CD4-positive, alpha-beta T cell (primary cell): ENCODE results near the gene RGS16. TPM values are rescaled to one million over a fixed set of nuclear protein-coding genes. Genes with fewer than 3 reads are reported as not detected.

Source experiments
- ATAC-seq: fragments of 200-7000 bp; cut with Tn5 transposase; one replicate; pipeline ENCODE4 v1.10.0; 2022; ENCODE audit warnings: mild to moderate bottlenecking; ENCODE audit not compliant: poor library complexity
- CTCF ChIA-PET: fragments of 350-600 bp; sonication (Branson Sonifier 250); formaldehyde crosslinking; loops from one replicate; lab custom pipeline; 2021; ENCODE audit warnings: antibody characterized with exemption, inconsistent platforms; lab: Charles Lee
- POLR2A ChIA-PET: fragments of 350-600 bp; sonication (Branson Sonifier 250); formaldehyde crosslinking; loops from one replicate; lab custom pipeline; 2021; ENCODE audit warnings: antibody characterized with exemption, inconsistent platforms; lab: Charles Lee
- DNase-seq, 14 experiments: peaks; one replicate each; pipeline ENCODE4 v3.0.0-alpha.2; 2013 to 2020; ENCODE audit warnings: mixed read lengths in 2 of 14
- H3K27ac ChIP-seq, 2 donors: one replicate each; pipeline versions ENCODE4 v1.5.1 to v1.7.0; 2013; ENCODE audit warnings: low read length in 2 of 2, low read depth in 1 of 2, mild to moderate bottlenecking in 1 of 2
- H3K27me3 ChIP-seq, 2 experiments: 1 replicate in 1 of 2; 2 replicates in 1 of 2; pipeline versions ENCODE4 v1.6.1 to v1.7.0; 2013; ENCODE audit warnings: low read length in 2 of 2, control low read depth in 1 of 2, mild to moderate bottlenecking in 1 of 2, moderate library complexity in 1 of 2; ENCODE audit not compliant: insufficient read depth in 2 of 2, control insufficient read depth in 1 of 2
- H3K36me3 ChIP-seq: one replicate; pipeline ENCODE4 v1.6.1; 2013; ENCODE audit warnings: low read length, control low read depth; ENCODE audit not compliant: insufficient read depth
- H3K4me1 ChIP-seq: one replicate; pipeline ENCODE4 v1.6.1; 2013; ENCODE audit warnings: low read length, control low read depth; ENCODE audit not compliant: insufficient read depth
- H3K4me3 ChIP-seq: one replicate; pipeline ENCODE4 v1.5.1; 2013; ENCODE audit warnings: mild to moderate bottlenecking, low read length, moderate library complexity
- H3K9me3 ChIP-seq, 2 experiments: 1 replicate in 1 of 2; 2 replicates in 1 of 2; pipeline versions ENCODE4 v1.6.1 to v1.7.0; 2013; ENCODE audit warnings: low read length in 2 of 2, mild to moderate bottlenecking in 2 of 2, control low read depth in 1 of 2, moderate library complexity in 1 of 2; ENCODE audit not compliant: control insufficient read depth in 1 of 2, insufficient read depth in 1 of 2
- H3K27ac Mint-ChIP-seq: one replicate; pipeline ENCODE4 v1.8.0; 2020; ENCODE audit warnings: mixed read lengths
- H3K27me3 Mint-ChIP-seq: one replicate; pipeline ENCODE4 v1.8.0; 2021; ENCODE audit warnings: mixed read lengths
- H3K36me3 Mint-ChIP-seq: one replicate; pipeline ENCODE4 v1.8.0; 2021; ENCODE audit warnings: low read depth, mixed read lengths
- H3K4me1 Mint-ChIP-seq: one replicate; pipeline ENCODE4 v1.8.0; 2021; ENCODE audit warnings: low read depth, mixed read lengths
- H3K4me3 Mint-ChIP-seq: one replicate; pipeline ENCODE4 v1.8.0; 2020; ENCODE audit warnings: mild to moderate bottlenecking, mixed read lengths
- H3K9me3 Mint-ChIP-seq: one replicate; pipeline ENCODE4 v1.8.0; 2020; ENCODE audit warnings: mixed read lengths
- intact Hi-C, 2 experiments: fragments of 100-400 bp; cut with DNase I in 1 of 2; cut with micrococcal nuclease in 1 of 2; formaldehyde crosslinking; loops; one replicate each; pipeline versions ENCODE4 v1.15.1 to v1.9.0; 2023 to 2025; cut with DNase I, micrococcal nuclease
- total RNA-seq, 174 experiments: library from RNA in 2 of 174; stranded (reverse) in 2 of 174; gene quantifications; one replicate each; pipeline ENCODE4 v1.2.3 and lab custom pipeline; 2021 to 2026
- TF ChIP-seq, protein P1 (sequence below): fragments of 200-600 bp; IDR thresholded peaks from one replicate; pipeline ENCODE4 v1.8.0; 2022; ENCODE audit warnings: antibody characterized with exemption, mild to moderate bottlenecking

RGS16 gene
- total RNA-seq, 2 experiments from 2014 or later = 16.3 to 16.4 TPM

DNA sequence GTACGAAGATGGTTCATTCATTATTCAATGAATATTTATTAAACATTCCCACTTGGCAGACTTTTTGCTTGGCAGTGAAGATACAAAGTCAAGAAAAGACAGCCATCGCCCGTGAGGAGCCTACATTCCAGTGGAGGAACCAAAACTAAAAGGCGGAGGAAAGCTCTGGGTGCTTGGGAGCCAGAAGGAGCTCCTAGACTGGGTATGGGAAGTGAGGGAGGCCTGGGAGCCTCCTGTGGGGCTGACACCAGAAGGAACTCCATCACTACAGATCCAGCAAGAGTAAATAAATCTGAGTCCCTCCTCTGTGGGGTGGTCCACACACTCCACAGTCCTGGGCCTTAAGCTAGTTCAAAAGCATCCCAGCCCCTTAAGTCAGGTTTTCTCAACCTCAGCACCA lies 30.0 kb downstream of the RGS16 start:
- ATAC-seq (no peak), DNase-seq (no peak)
- Mint-ChIP-seq H3K4me3 (no peak overlapping the region), H3K36me3 (peaks cover 60% of the 10 kb centered on the region), H3K27ac (no peak overlapping the region), H3K27me3 (no peaks in the 10 kb centered on the region), H3K4me1 (peaks cover 17% of the 10 kb centered on the region), H3K9me3 (no peaks in the 10 kb centered on the region)
- Histone ChIP-seq H3K27me3 (no peaks in the 10 kb centered on the region), H3K9me3 (no peaks in the 10 kb centered on the region), H3K4me1 (no peaks in the 10 kb centered on the region), H3K27ac (no peak overlapping the region), H3K4me3 (no peak overlapping the region), H3K36me3 (peaks cover 57% of the 10 kb centered on the region)
- ChIA-PET POLR2A (no interaction called here), CTCF (interaction anchor here (1.3 kb wide), 1 partner anchor 22 kb away, joined by 4 read pairs; no protein-coding TSS in a partner anchor)
- TF ChIP-seq, protein P1, sequence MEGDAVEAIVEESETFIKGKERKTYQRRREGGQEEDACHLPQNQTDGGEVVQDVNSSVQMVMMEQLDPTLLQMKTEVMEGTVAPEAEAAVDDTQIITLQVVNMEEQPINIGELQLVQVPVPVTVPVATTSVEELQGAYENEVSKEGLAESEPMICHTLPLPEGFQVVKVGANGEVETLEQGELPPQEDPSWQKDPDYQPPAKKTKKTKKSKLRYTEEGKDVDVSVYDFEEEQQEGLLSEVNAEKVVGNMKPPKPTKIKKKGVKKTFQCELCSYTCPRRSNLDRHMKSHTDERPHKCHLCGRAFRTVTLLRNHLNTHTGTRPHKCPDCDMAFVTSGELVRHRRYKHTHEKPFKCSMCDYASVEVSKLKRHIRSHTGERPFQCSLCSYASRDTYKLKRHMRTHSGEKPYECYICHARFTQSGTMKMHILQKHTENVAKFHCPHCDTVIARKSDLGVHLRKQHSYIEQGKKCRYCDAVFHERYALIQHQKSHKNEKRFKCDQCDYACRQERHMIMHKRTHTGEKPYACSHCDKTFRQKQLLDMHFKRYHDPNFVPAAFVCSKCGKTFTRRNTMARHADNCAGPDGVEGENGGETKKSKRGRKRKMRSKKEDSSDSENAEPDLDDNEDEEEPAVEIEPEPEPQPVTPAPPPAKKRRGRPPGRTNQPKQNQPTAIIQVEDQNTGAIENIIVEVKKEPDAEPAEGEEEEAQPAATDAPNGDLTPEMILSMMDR = no peak
- intact Hi-C loops = no loop called here

DNA sequence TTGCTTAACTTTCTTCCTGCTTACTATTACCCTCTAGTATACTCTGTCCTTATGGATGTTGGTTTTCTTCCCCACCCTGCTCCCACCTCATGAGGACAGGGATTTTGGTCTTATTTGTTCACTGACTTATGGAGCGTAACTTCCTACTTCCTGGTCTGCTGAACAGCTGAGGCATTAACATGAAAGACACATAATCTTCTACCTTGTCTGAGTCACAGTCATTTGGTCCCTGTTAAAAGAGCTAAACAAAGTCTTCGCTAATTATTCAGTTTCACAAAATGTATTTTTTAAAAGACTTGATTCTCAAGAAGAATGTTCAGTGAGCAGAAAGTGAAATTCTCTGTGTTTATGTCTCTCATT lies 33.6 kb downstream of the RGS16 start:
- H3K4me3 Mint-ChIP-seq = no peak overlapping the region
- DNase-seq (no peak), ATAC-seq (no peak)
- H3K27ac Mint-ChIP-seq = no peak overlapping the region
- H3K4me1 Mint-ChIP-seq = no peaks in the 10 kb centered on the region
- H3K27me3 Mint-ChIP-seq = no peaks in the 10 kb centered on the region
- peaks cover 33% of the 10 kb centered on the region for H3K36me3 Mint-ChIP-seq
- Histone ChIP-seq H3K27ac (no peak overlapping the region), H3K27me3 (no peaks in the 10 kb centered on the region), H3K4me3 (no peak overlapping the region), H3K9me3 (no peaks in the 10 kb centered on the region), H3K4me1 (no peaks in the 10 kb centered on the region), H3K36me3 (peaks cover 26% of the 10 kb centered on the region)
- TF ChIP-seq, protein P1 = no peak
- no peaks in the 10 kb centered on the region for H3K9me3 Mint-ChIP-seq
- ChIA-PET POLR2A (interaction anchor here (0.7 kb wide), 1 partner anchor 25 kb away, joined by 3 read pairs; no protein-coding TSS in a partner anchor), CTCF (no interaction called here)
- intact Hi-C loops = no loop called here

DNA sequence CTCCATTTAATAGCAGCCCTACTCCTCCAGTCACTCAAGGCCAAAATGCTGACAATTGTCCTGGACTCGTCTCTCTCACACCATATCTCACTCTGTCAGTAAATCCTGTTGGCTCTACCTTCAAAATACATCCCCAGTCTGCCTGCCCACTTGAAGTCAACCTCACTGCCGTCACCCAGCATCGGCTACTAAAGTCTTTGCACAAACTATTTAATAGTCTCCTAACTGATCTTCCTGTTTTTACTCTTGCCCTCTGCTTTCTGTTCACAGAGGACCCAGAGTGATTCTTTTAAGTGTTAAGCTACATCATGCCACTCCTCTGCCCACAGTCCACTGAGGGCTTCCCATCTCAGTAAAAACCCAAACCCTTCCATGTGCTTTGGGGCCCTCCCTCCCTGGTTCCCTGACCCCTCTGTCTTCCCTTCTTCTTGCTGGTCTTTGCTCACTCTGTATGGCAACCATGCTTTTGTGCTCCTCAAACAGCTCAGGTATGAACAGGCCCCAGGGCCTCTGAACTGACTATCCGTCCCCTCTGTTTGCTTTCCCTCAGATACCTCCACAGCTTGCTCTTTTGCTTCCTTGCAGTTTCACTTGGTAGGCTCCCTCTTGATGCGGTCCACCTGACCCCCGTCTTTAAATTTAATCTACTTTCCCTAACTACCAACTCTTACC lies 34.1 kb downstream of the RGS16 start:
- TF ChIP-seq, protein P1 = no peak
- no peak overlapping the region for H3K4me3 Mint-ChIP-seq
- Histone ChIP-seq H3K27ac (no peak overlapping the region), H3K9me3 (no peaks in the 10 kb centered on the region), H3K4me3 (no peak overlapping the region), H3K36me3 (peaks cover 21% of the 10 kb centered on the region), H3K4me1 (no peaks in the 10 kb centered on the region), H3K27me3 (no peaks in the 10 kb centered on the region)
- H3K27ac Mint-ChIP-seq = no peak overlapping the region
- no peaks in the 10 kb centered on the region for H3K9me3 Mint-ChIP-seq
- ChIA-PET CTCF (no interaction called here), POLR2A (interaction anchor here (0.7 kb wide), 1 partner anchor 26 kb away, joined by 3 read pairs; no protein-coding TSS in a partner anchor)
- ATAC-seq = no peak
- H3K4me1 Mint-ChIP-seq = no peaks in the 10 kb centered on the region
- H3K27me3 Mint-ChIP-seq = no peaks in the 10 kb centered on the region
- no peak for DNase-seq
- peaks cover 27% of the 10 kb centered on the region for H3K36me3 Mint-ChIP-seq
- intact Hi-C loops = no loop called here
